CD8-positive, alpha-beta memory T cell (primary cell): ENCODE data around the gene NCBP3. TPM values are rescaled to one million over a fixed set of nuclear protein-coding genes. Genes with fewer than 3 reads are reported as not detected.
A peak's percentile ranks its signal among the peaks of the same experiment; 100 is the strongest.

Experiments used
- CTCF ChIA-PET: fragments of 350-600 bp; sonication (Branson Sonifier 250); formaldehyde crosslinking; loops from one replicate; lab custom pipeline; 2021; ENCODE audit warnings: antibody characterized with exemption; lab: Charles Lee
- POLR2A ChIA-PET: fragments of 350-600 bp; sonication (Branson Sonifier 250); formaldehyde crosslinking; loops from one replicate; lab custom pipeline; 2021; ENCODE audit warnings: antibody characterized with exemption; lab: Charles Lee
- DNase-seq, 5 donors: peaks; one replicate each; pipeline versions ENCODE4 v3.0.0 to v3.0.0-alpha.2; 2020 to 2022; ENCODE audit warnings: mixed read lengths in 1 of 5
- H3K27ac ChIP-seq: one replicate; pipeline ENCODE4 v1.7.0; 2013; ENCODE audit warnings: low read depth, mild to moderate bottlenecking, low read length, moderate library complexity
- H3K27me3 ChIP-seq: 2 replicates; pipeline ENCODE4 v1.7.0; 2013; ENCODE audit warnings: low read length, mild to moderate bottlenecking; ENCODE audit not compliant: insufficient read depth, poor library complexity, severe bottlenecking
- H3K36me3 ChIP-seq: 2 replicates; pipeline ENCODE4 v1.7.0; 2013; ENCODE audit warnings: mild to moderate bottlenecking, low read length, moderate library complexity; ENCODE audit not compliant: insufficient read depth
- H3K4me1 ChIP-seq: 2 replicates; pipeline ENCODE4 v1.7.0; 2013; ENCODE audit warnings: mild to moderate bottlenecking, low read length, moderate library complexity; ENCODE audit not compliant: insufficient read depth
- H3K4me3 ChIP-seq: 2 replicates; pipeline ENCODE4 v1.7.0; 2013; ENCODE audit warnings: mild to moderate bottlenecking, low read length
- H3K9me3 ChIP-seq: 2 replicates; pipeline ENCODE4 v1.7.0; 2013; ENCODE audit warnings: mild to moderate bottlenecking, low read length
- H3K27ac Mint-ChIP-seq, 8 donors: one replicate each; pipeline ENCODE4 v1.8.0; 2020 to 2021; ENCODE audit warnings: mixed read lengths in 8 of 8, mild to moderate bottlenecking in 6 of 8, inconsistent platforms in 3 of 8, moderate library complexity in 3 of 8
- H3K27me3 Mint-ChIP-seq, 2 donors: one replicate each; pipeline ENCODE4 v1.8.0; 2020 to 2021; ENCODE audit warnings: mixed read lengths in 2 of 2, mild to moderate bottlenecking in 1 of 2, moderate library complexity in 1 of 2
- H3K36me3 Mint-ChIP-seq, 3 donors: one replicate each; pipeline ENCODE4 v1.8.0; 2020 to 2021; ENCODE audit warnings: mixed read lengths in 3 of 3, inconsistent platforms in 1 of 3, mild to moderate bottlenecking in 1 of 3
- H3K4me1 Mint-ChIP-seq, 3 donors: one replicate each; pipeline ENCODE4 v1.8.0; 2020 to 2021; ENCODE audit warnings: mixed read lengths in 3 of 3, inconsistent platforms in 1 of 3, mild to moderate bottlenecking in 1 of 3
- H3K4me3 Mint-ChIP-seq, 7 donors: one replicate each; pipeline ENCODE4 v1.8.0; 2020 to 2021; ENCODE audit warnings: mixed read lengths in 7 of 7, mild to moderate bottlenecking in 6 of 7, moderate library complexity in 4 of 7, inconsistent platforms in 2 of 7
- H3K9me3 Mint-ChIP-seq, 5 donors: one replicate each; pipeline ENCODE4 v1.8.0; 2020 to 2022; ENCODE audit warnings: mixed read lengths in 5 of 5, mild to moderate bottlenecking in 3 of 5, moderate library complexity in 2 of 5, inconsistent platforms in 1 of 5
- polyA plus RNA-seq: library from polyadenylated mRNA; unstranded; fragments of 300-500 nt; fragmentation: Illumina TruSeq; gene quantifications from one replicate; pipeline ENCODE4 v1.2.3, GENCODE V29; 2021
- total RNA-seq, 2 experiments: library from RNA; stranded (reverse); gene quantifications; one replicate each; pipeline ENCODE4 v1.2.3, GENCODE V29; 2021

The NCBP3 gene
- total and polyA plus RNA-seq, 3 experiments from 2014 or later = 18.0 to 42.0 (median 39.9) TPM

GRCh38 chr17:3815122-3815521 is 30.9 kb downstream of the NCBP3 start:
- H3K4me1 Mint-ChIP-seq = no peaks in the 10 kb centered on the region
- peaks cover 22 to 86% (median 30%) of the 10 kb centered on the region in 3 donors for H3K36me3 Mint-ChIP-seq
- peaks cover 47% of the 10 kb centered on the region for H3K36me3 ChIP-seq
- no peak overlapping the region for H3K4me3 ChIP-seq
- POLR2A ChIA-PET = no interaction called here
- H3K27me3 Mint-ChIP-seq = no peaks in the 10 kb centered on the region
- no peak for DNase-seq
- no peaks in the 10 kb centered on the region for H3K9me3 ChIP-seq
- H3K27me3 ChIP-seq = no peaks in the 10 kb centered on the region
- H3K4me1 ChIP-seq = no peaks in the 10 kb centered on the region
- peak overlapping the region in 4 of 8 donors; percentile 14 to 77 (median 72) for H3K27ac Mint-ChIP-seq
- no peaks in the 10 kb centered on the region for H3K9me3 Mint-ChIP-seq
- H3K4me3 Mint-ChIP-seq = no peak overlapping the region
- CTCF ChIA-PET = interaction anchor here (0.9 to 2.2 kb wide), 3 partner anchors 11 to 77 kb away, joined by 3 to 13 read pairs (median 4); no protein-coding TSS in a partner anchor
- H3K27ac ChIP-seq = no peak overlapping the region

- ChIA-PET CTCF (interaction anchor here (0.9 kb wide), 1 partner anchor 14 kb away, joined by 3 read pairs; no protein-coding TSS in a partner anchor), POLR2A (no interaction called here)
- no peak for DNase-seq
- Mint-ChIP-seq H3K36me3 (peaks cover 22 to 86% (median 31%) of the 10 kb centered on the region in 3 donors), H3K27ac (peak overlapping the region in 1 of 8 donors; percentile 29), H3K4me1 (no peaks in the 10 kb centered on the region), H3K4me3 (no peak overlapping the region), H3K9me3 (no peaks in the 10 kb centered on the region), H3K27me3 (no peaks in the 10 kb centered on the region)
- no peaks in the 10 kb centered on the region for H3K4me1 ChIP-seq
- no peak overlapping the region for H3K27ac ChIP-seq
- no peak overlapping the region for H3K4me3 ChIP-seq
- no peaks in the 10 kb centered on the region for H3K9me3 ChIP-seq
- no peaks in the 10 kb centered on the region for H3K27me3 ChIP-seq
- peaks cover 49% of the 10 kb centered on the region for H3K36me3 ChIP-seq
Observed at GRCh38 chr17:3814361-3814760, 31.7 kb downstream of the NCBP3 start.

- no peak overlapping the region for H3K4me3 ChIP-seq
- no peaks in the 10 kb centered on the region for H3K4me1 ChIP-seq
- ChIA-PET CTCF (interaction anchor here (1.4 to 4.4 kb wide), 2 partner anchors 12 to 76 kb away, joined by 4 to 19 read pairs; no protein-coding TSS in a partner anchor), POLR2A (no interaction called here)
- Mint-ChIP-seq H3K27ac (peak overlapping the region in 1 of 8 donors; percentile 64), H3K9me3 (no peaks in the 10 kb centered on the region), H3K4me1 (peaks cover 0 to 3% (median 0%) of the 10 kb centered on the region in 3 donors), H3K36me3 (peaks cover 20 to 84% (median 32%) of the 10 kb centered on the region in 3 donors), H3K4me3 (no peak overlapping the region), H3K27me3 (no peaks in the 10 kb centered on the region)
- H3K27me3 ChIP-seq = no peaks in the 10 kb centered on the region
- no peak for DNase-seq
- no peak overlapping the region for H3K27ac ChIP-seq
- H3K36me3 ChIP-seq = peaks cover 49% of the 10 kb centered on the region
- H3K9me3 ChIP-seq = no peaks in the 10 kb centered on the region
Observed at GRCh38 chr17:3813171-3813570, 32.9 kb downstream of the NCBP3 start.

GRCh38 chr17:3812771-3813170 is 33.3 kb downstream of the NCBP3 start:
- H3K9me3 ChIP-seq = no peaks in the 10 kb centered on the region
- no peak overlapping the region for H3K4me3 ChIP-seq

GRCh38 chr17:3812284-3812683 is 33.8 kb downstream of the NCBP3 start:
- no peaks in the 10 kb centered on the region for H3K4me1 ChIP-seq
- H3K9me3 ChIP-seq = no peaks in the 10 kb centered on the region
- H3K27ac ChIP-seq = no peak overlapping the region
- H3K4me3 ChIP-seq = no peak overlapping the region
- Mint-ChIP-seq H3K27ac (peak overlapping the region in 1 of 8 donors; percentile 63), H3K4me1 (peaks cover 0 to 3% (median 0%) of the 10 kb centered on the region in 3 donors), H3K4me3 (no peak overlapping the region), H3K27me3 (no peaks in the 10 kb centered on the region), H3K36me3 (peaks cover 21 to 87% (median 34%) of the 10 kb centered on the region in 3 donors), H3K9me3 (no peaks in the 10 kb centered on the region)
- DNase-seq = no peak
- no peaks in the 10 kb centered on the region for H3K27me3 ChIP-seq
- CTCF ChIA-PET = interaction anchor here (1.2 to 4.4 kb wide), 3 partner anchors 13 to 75 kb away, joined by 4 to 19 read pairs (median 5); partner anchors contain the start of gene NCBP3
- H3K36me3 ChIP-seq = peaks cover 49% of the 10 kb centered on the region
- POLR2A ChIA-PET = no interaction called here

More at GRCh38 chr17:3812771-3813170, 33.3 kb downstream of the NCBP3 start:
- Histone ChIP-seq H3K27ac (no peak overlapping the region), H3K36me3 (peaks cover 49% of the 10 kb centered on the region), H3K4me1 (no peaks in the 10 kb centered on the region), H3K27me3 (no peaks in the 10 kb centered on the region)
- peak overlapping the region in 1 of 8 donors; percentile 64 for H3K27ac Mint-ChIP-seq
- ChIA-PET CTCF (interaction anchor here (1.4 to 4.4 kb wide), 2 partner anchors 13 to 75 kb away, joined by 4 to 19 read pairs; no protein-coding TSS in a partner anchor), POLR2A (no interaction called here)
- peaks cover 21 to 85% (median 34%) of the 10 kb centered on the region in 3 donors for H3K36me3 Mint-ChIP-seq
- H3K27me3 Mint-ChIP-seq = no peaks in the 10 kb centered on the region
- H3K4me3 Mint-ChIP-seq = no peak overlapping the region
- DNase-seq = no peak
- H3K9me3 Mint-ChIP-seq = no peaks in the 10 kb centered on the region
- peaks cover 0 to 3% (median 0%) of the 10 kb centered on the region in 3 donors for H3K4me1 Mint-ChIP-seq

- no peaks in the 10 kb centered on the region for H3K27me3 ChIP-seq
- H3K9me3 Mint-ChIP-seq = no peaks in the 10 kb centered on the region
- POLR2A ChIA-PET = no interaction called here
- no peak overlapping the region for H3K4me3 ChIP-seq
- peak overlapping the region in 1 of 8 donors; percentile 2 for H3K27ac Mint-ChIP-seq
- H3K27me3 Mint-ChIP-seq = no peaks in the 10 kb centered on the region
- no peak overlapping the region for H3K4me3 Mint-ChIP-seq
- no peaks in the 10 kb centered on the region for H3K4me1 ChIP-seq
- H3K36me3 ChIP-seq = peaks cover 32% of the 10 kb centered on the region
- H3K36me3 Mint-ChIP-seq = peaks cover 9 to 78% (median 27%) of the 10 kb centered on the region in 3 donors
- H3K27ac ChIP-seq = no peak overlapping the region
- H3K4me1 Mint-ChIP-seq = peaks cover 0 to 8% (median 0%) of the 10 kb centered on the region in 3 donors
- CTCF ChIA-PET = interaction anchor here (4.4 kb wide), 1 partner anchor 72 kb away, joined by 19 read pairs; no protein-coding TSS in a partner anchor
- no peaks in the 10 kb centered on the region for H3K9me3 ChIP-seq
- DNase-seq = no peak
Observed at GRCh38 chr17:3810019-3810418, 36.0 kb downstream of the NCBP3 start.

GRCh38 chr17:3809135-3809534 is 36.9 kb downstream of the NCBP3 start:
- no peaks in the 10 kb centered on the region for H3K27me3 Mint-ChIP-seq
- H3K9me3 ChIP-seq = no peaks in the 10 kb centered on the region
- H3K27ac Mint-ChIP-seq = no peak overlapping the region
- no peak overlapping the region for H3K4me3 Mint-ChIP-seq
- DNase-seq = no peak
- ChIA-PET POLR2A (interaction anchor here (0.6 kb wide), 1 partner anchor 111 kb away, joined by 4 read pairs; no protein-coding TSS in a partner anchor), CTCF (interaction anchor here (4.4 kb wide), 1 partner anchor 72 kb away, joined by 19 read pairs; no protein-coding TSS in a partner anchor)
- no peaks in the 10 kb centered on the region for H3K4me1 ChIP-seq
- no peak overlapping the region for H3K4me3 ChIP-seq
- no peaks in the 10 kb centered on the region for H3K27me3 ChIP-seq
- H3K9me3 Mint-ChIP-seq = no peaks in the 10 kb centered on the region
- H3K27ac ChIP-seq = no peak overlapping the region
- H3K4me1 Mint-ChIP-seq = peaks cover 0 to 14% (median 0%) of the 10 kb centered on the region in 3 donors
- H3K36me3 Mint-ChIP-seq = peaks cover 6 to 69% (median 21%) of the 10 kb centered on the region in 3 donors
- H3K36me3 ChIP-seq = peaks cover 26% of the 10 kb centered on the region

GRCh38 chr17:3808701-3809100 is 37.3 kb downstream of the NCBP3 start:
- CTCF ChIA-PET = interaction anchor here (1.0 to 4.4 kb wide), 3 partner anchors 12 to 71 kb away, joined by 3 to 19 read pairs (median 8); no protein-coding TSS in a partner anchor
- no peaks in the 10 kb centered on the region for H3K4me1 ChIP-seq
- H3K4me3 Mint-ChIP-seq = no peak overlapping the region
- no peaks in the 10 kb centered on the region for H3K9me3 Mint-ChIP-seq
- H3K36me3 Mint-ChIP-seq = peaks cover 6 to 66% (median 20%) of the 10 kb centered on the region in 3 donors
- POLR2A ChIA-PET = interaction anchor here (0.6 kb wide), 1 partner anchor 112 kb away, joined by 4 read pairs; no protein-coding TSS in a partner anchor
- no peaks in the 10 kb centered on the region for H3K9me3 ChIP-seq
- H3K36me3 ChIP-seq = peaks cover 21% of the 10 kb centered on the region
- no peak overlapping the region for H3K4me3 ChIP-seq
- H3K27ac ChIP-seq = no peak overlapping the region
- H3K4me1 Mint-ChIP-seq = peaks cover 0 to 17% (median 0%) of the 10 kb centered on the region in 3 donors
- no peaks in the 10 kb centered on the region for H3K27me3 Mint-ChIP-seq
- peak overlapping the region in 5 of 8 donors; percentile 7 to 62 (median 32) for H3K27ac Mint-ChIP-seq
- no peak for DNase-seq
- H3K27me3 ChIP-seq = no peaks in the 10 kb centered on the region
